ENCODE results near the gene RAB3IP. TPM values are rescaled to one million over a fixed set of nuclear protein-coding genes. Genes with fewer than 3 reads are reported as not detected.
"Not testable (repeated sequence)": the region's sequence is repeated elsewhere in the genome, so short reads cannot be mapped to it uniquely, and the experiment has no call there.

The RAB3IP gene
- total RNA-seq, 2 experiments from 2014 or later, result 19.3 to 24.0 TPM

DNA sequence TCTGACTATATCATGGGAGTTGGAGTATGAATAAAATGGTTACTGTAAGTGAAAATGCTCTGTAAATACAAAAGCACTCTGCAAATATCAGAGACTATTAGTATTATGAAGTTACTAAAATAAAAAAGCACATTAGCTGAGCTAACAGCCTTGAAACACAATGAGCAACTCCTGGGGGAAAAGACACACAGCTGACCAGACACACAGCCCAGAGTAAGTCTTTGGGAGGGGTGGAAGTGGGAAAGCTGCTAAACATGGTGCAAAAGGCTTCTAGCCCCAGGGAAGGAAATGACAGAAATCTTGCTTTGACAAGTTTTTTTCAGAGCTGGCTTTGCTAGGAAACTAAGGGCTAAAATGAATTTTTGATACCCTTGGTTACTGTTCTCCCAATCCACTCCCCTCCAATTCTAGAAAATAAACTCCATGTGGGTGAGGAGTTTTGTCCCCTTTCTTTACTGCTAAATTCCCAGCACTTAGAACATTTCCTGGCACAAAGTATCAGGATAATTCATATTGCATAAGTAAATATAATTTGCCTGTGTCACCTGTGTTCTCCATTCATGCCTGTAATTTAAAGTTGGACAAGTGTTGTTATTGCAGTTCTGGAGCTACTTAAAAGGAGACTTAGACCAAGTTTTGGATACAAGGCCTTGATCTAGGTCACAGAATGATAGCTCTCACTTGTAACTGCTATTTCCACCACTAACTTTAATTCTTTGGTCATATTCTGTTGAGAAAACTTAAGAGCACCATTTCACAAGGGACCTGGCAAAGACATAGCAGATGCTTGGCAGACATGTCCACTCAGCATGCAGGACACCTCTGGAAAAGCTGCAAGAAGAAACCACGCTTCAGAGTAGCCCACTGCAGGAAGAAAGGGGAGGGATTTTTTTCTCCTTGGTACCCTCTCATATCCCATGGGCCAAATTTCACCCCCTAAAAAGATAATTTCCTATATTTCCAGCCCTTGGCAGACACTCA, 19.0 kb upstream of the RAB3IP start:
- POLR2A ChIA-PET, result no interaction called here
- DNase-seq, result no peak
- Mint-ChIP-seq H3K27ac (no peak overlapping the region), H3K4me3 (no peak overlapping the region), H3K4me1 (no peaks in the 10 kb centered on the region), H3K9me3 (no peaks in the 10 kb centered on the region), H3K27me3 (peaks cover 27% of the 10 kb centered on the region), H3K36me3 (ENCODE audit: low read depth) (no peaks in the 10 kb centered on the region)
- CTCF ChIA-PET, result interaction anchor here (1.1 to 2.3 kb wide), 2 partner anchors 15 to 18 kb away, joined by 3 to 8 read pairs; partner anchors contain the start of gene RAB3IP

DNA sequence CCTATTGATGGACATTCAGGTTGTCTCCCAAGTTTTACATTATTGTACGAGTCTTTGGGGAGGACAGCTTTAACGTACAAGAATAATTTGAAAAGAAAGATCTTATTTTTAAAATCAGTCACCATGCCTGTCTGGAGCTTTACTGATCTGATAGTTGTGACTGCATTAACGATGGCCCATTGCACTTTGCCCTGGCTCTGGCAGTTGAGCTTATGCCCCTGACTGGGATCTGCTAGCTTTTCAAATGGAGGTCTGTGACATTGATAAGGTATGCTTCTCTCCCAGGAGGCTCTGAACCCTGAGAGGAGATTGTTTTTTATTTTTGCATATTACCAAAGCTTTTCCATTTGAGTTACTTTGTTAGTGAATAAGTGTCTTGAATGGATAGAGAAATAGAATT, 17.9 kb upstream of the RAB3IP start:
- H3K27ac Mint-ChIP-seq, result no peak overlapping the region
- H3K27me3 Mint-ChIP-seq, result peaks cover 25% of the 10 kb centered on the region
- H3K4me3 Mint-ChIP-seq, result no peak overlapping the region
- no peaks in the 10 kb centered on the region for H3K9me3 Mint-ChIP-seq
- CTCF ChIA-PET, result interaction anchor here (1.1 to 2.3 kb wide), 2 partner anchors 14 to 17 kb away, joined by 3 to 8 read pairs; partner anchors contain the start of gene RAB3IP
- no peaks in the 10 kb centered on the region for H3K36me3 Mint-ChIP-seq (ENCODE audit: low read depth)
- POLR2A ChIA-PET, result no interaction called here
- H3K4me1 Mint-ChIP-seq, result no peaks in the 10 kb centered on the region
- no peak for DNase-seq

DNA sequence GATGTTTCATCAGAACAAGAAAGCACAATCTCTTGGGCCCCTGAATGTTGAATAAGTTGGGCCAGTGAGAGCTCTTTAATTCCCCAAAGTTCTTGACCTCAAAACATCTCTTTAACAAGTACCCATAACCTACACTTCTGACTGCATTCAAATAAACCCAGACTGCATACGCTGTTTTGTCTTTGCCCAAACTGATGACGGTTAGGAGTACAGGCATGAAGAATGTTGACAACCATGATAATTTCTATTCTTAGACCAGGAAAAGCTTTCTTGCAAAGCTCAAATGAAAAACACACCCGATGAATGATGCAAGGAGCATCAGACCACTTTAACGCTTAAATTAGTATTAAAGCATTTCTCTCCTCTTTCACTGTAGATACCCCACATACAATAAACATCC, 11.7 kb upstream of the RAB3IP start:
- H3K4me1 Mint-ChIP-seq, result no peaks in the 10 kb centered on the region
- no peaks in the 10 kb centered on the region for H3K36me3 Mint-ChIP-seq (ENCODE audit: low read depth)
- H3K27me3 Mint-ChIP-seq, result peaks cover 18% of the 10 kb centered on the region
- H3K27ac Mint-ChIP-seq, result no peak overlapping the region
- CTCF ChIA-PET, result interaction anchor here (0.6 to 1.3 kb wide), 2 partner anchors 11 to 199 kb away, joined by 4 read pairs; no protein-coding TSS in a partner anchor
- H3K4me3 Mint-ChIP-seq, result no peak overlapping the region
- no peaks in the 10 kb centered on the region for H3K9me3 Mint-ChIP-seq
- POLR2A ChIA-PET, result no interaction called here
- DNase-seq, result no peak

DNA sequence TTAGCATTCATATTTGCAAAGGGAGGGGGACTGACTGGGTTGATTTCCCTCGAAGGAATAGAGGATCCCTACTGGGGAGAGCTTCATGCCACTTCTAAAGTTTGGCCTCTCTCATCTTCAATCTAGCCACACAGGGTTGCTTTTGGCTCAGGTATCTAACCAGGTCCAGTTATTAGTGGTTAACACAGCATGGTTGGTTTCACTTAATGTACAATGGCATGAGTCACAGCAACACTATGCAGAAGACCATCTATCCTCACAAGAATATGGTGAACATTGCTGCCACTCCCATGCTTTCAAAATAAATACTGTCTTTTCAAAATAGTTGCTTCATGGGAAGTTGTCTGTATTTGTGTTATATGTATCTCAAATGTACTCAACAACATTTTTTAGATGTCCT, 6.6 kb upstream of the RAB3IP start:
- H3K4me3 Mint-ChIP-seq, result no peak overlapping the region
- H3K27me3 Mint-ChIP-seq, result peaks cover 33% of the 10 kb centered on the region
- H3K9me3 Mint-ChIP-seq, result no peaks in the 10 kb centered on the region
- no peak for DNase-seq
- no peaks in the 10 kb centered on the region for H3K36me3 Mint-ChIP-seq (ENCODE audit: low read depth)
- ChIA-PET POLR2A (no interaction called here), CTCF (no interaction called here)
- H3K4me1 Mint-ChIP-seq, result no peaks in the 10 kb centered on the region
- no peak overlapping the region for H3K27ac Mint-ChIP-seq

DNA sequence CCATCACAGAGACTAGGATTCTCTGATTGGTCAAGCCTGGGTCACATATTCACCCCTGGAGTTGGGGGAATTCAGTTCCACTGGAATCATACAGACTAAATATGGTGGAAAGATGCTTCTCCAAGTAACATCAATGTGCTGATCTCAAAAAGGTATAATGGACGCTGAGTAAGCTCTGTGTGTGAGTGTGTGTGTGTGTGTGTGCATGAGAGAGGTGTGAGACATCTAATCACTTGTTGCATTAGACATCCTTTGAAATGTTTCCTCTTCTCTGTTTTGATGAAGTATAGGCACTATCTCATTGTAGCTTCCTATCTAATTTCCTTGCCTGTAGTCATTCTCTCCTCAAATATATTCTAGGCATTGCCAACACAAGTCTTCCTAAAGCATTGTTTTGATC, 5.0 kb upstream of the RAB3IP start:
- H3K4me3 Mint-ChIP-seq, result no peak overlapping the region
- H3K27me3 Mint-ChIP-seq, result peaks cover 37% of the 10 kb centered on the region
- ChIA-PET CTCF (no interaction called here), POLR2A (no interaction called here)
- H3K9me3 Mint-ChIP-seq, result no peaks in the 10 kb centered on the region
- peaks cover 4% of the 10 kb centered on the region for H3K4me1 Mint-ChIP-seq
- no peaks in the 10 kb centered on the region for H3K36me3 Mint-ChIP-seq (ENCODE audit: low read depth)
- no peak for DNase-seq
- H3K27ac Mint-ChIP-seq, result no peak overlapping the region

DNA sequence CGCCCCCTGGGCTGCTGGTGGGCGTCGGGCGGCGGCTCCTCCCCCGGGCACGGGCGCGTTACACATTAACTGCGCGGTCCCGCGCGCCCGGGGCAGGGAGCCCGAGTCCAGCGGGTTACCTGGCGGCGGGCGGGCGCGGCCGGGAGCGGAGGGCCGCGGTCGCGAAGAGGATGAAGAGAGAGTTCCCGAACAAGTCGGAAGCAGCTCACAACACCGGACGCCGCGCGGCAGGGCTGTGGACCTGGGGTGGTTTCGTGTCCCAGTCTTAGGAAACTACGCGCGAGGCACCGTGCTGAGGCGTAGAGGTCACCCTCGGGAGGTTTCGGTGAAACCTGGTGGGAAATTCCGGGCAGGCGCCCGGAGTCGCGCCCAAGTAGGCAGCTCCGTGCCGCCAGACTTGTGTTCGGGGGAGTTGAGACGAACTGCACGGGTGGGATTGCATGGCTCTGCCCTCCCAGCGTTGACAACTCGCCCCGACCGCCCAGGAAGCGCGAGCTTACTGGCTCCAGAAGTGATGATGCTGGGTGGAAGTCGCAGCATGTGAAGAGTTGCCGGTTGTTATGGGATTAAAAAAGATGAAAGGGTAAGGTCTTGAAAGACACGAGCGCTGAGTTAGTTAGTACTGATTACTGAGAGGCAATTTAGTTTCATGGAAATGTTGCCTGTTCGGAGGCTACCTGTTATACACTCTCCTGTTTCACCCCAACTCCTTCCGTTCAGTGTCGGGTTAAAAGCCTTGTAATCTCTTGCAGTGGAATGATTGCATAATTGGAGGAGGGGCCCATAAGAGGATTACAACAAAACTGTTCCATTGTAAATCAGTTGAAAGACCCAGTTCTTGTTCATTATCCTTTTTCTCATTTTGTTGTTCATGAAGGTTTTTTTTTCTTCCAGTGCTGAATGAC, 879 bp downstream of the RAB3IP start:
- Mint-ChIP-seq H3K4me3 (peak overlapping the region; percentile 84), H3K9me3 (no peaks in the 10 kb centered on the region), H3K36me3 (ENCODE audit: low read depth) (no peaks in the 10 kb centered on the region), H3K4me1 (peaks cover 21% of the 10 kb centered on the region), H3K27ac (peak overlapping the region; percentile 89), H3K27me3 (peaks cover 21% of the 10 kb centered on the region)
- ChIA-PET POLR2A (no interaction called here), CTCF (interaction anchor here (0.7 to 2.6 kb wide), 6 partner anchors 9 to 382 kb away, joined by 3 to 10 read pairs (median 4); partner anchors contain the start of gene BEST3)
- peak; percentile 71 for DNase-seq

DNA sequence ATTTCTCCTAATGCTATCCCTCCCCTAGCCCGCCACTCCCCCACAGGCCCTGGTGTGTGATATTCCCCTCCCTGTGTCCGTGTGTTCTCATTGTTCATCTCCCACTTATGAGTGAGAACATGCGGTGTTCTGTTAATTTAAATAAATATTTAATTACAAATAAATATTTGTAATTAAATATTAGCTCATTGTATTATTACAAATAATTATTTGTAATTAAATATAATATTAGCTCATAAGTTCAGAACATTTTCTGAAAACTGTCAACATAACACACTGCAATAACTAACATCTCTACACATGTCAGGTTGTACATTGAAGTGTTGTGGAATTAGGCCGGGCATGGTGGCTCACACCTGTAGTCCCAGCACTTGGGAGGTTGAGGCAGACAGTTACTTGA, 5.4 kb downstream of the RAB3IP start:
- POLR2A ChIA-PET, result no interaction called here
- H3K27ac Mint-ChIP-seq, result no peak overlapping the region
- CTCF ChIA-PET, result no interaction called here

DNA sequence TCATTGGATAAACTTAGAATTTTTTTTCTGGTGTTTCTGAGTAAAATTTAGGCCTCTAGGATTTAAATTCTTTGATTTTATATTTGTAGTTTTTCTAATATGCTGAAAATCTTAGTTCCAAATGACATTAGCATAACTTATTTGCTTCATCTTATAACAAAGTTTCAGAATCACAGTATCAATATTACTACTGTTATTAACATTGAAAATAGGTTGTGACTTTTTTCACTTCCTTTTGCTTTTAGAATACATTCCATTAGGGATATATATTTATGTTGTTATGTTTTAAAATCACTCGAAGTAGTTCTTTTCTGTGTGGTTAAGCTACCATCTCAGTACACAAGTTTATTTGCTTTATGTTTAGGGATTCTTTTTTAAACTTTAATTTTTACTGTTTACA, 12.8 kb downstream of the RAB3IP start:
- Mint-ChIP-seq H3K36me3 (ENCODE audit: low read depth) (peaks cover 15% of the 10 kb centered on the region), H3K27ac (no peak overlapping the region), H3K4me3 (no peak overlapping the region), H3K4me1 (peaks cover 3% of the 10 kb centered on the region), H3K9me3 (no peaks in the 10 kb centered on the region), H3K27me3 (no peaks in the 10 kb centered on the region)
- POLR2A ChIA-PET, result no interaction called here
- CTCF ChIA-PET, result interaction anchor here (0.9 kb wide), 1 partner anchor 12 kb away, joined by 4 read pairs; no protein-coding TSS in a partner anchor
- no peak for DNase-seq

More for the DNA sequence above, 5.4 kb downstream of the RAB3IP start:
- Mint-ChIP-seq H3K27me3 (no peaks in the 10 kb centered on the region), H3K4me1 (peaks cover 17% of the 10 kb centered on the region), H3K9me3 (no peaks in the 10 kb centered on the region), H3K4me3 (no peak overlapping the region), H3K36me3 (ENCODE audit: low read depth) (no peaks in the 10 kb centered on the region)
- no peak for DNase-seq

DNA sequence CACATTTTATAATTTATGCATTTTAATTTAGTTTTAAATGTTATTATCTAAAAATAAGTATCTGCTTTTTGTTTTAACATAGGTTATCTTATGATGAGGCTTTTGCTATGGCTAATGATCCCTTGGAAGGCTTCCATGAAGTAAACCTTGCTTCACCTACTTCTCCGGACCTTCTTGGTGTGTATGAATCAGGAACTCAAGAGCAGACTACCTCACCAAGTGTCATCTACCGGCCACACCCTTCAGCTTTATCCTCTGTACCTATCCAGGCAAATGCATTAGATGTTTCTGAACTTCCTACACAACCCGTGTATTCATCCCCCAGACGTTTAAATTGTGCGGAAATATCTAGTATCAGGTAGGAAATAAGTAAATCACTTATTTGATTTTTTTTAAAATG, 16.6 kb downstream of the RAB3IP start:
- Mint-ChIP-seq H3K36me3 (ENCODE audit: low read depth) (peaks cover 39% of the 10 kb centered on the region), H3K4me3 (no peak overlapping the region), H3K27ac (no peak overlapping the region), H3K9me3 (peaks cover 10% of the 10 kb centered on the region), H3K27me3 (no peaks in the 10 kb centered on the region), H3K4me1 (peaks cover 8% of the 10 kb centered on the region)
- ChIA-PET CTCF (no interaction called here), POLR2A (no interaction called here)
- DNase-seq, result no peak

DNA sequence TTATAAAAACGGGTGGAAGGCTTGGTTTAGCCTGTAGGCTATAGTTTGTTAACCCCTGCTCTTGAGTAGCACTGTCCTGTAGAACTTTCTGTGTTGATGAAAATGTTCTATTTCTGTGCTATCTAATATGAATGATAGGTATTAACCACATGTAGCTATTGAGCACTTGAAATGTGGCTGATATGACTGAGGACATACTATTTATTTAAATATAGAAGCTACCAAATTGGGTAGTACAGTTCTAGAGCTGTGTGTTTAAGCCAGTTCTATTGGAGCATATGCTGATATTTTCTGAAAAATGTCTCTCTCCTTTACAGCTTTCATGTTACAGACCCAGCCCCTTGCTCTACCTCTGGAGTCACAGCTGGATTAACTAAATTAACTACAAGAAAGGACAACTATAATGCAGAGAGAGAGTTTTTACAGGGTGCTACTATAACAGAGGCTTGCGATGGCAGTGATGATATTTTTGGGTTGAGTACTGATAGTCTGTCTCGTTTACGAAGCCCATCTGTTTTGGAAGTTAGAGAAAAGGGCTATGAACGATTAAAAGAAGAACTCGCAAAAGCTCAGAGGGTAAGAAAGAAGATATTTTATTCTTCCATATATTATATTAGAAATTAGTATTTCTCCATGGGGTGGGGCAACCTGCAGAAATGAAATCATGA, 17.6 kb downstream of the RAB3IP start:
- Mint-ChIP-seq H3K4me3 (no peak overlapping the region), H3K4me1 (peaks cover 5% of the 10 kb centered on the region), H3K36me3 (ENCODE audit: low read depth) (peaks cover 46% of the 10 kb centered on the region), H3K27me3 (no peaks in the 10 kb centered on the region), H3K27ac (no peak overlapping the region), H3K9me3 (peaks cover 16% of the 10 kb centered on the region)
- CTCF ChIA-PET, result interaction anchor here (0.6 to 0.9 kb wide), 2 partner anchors 18 to 619 kb away, joined by 3 read pairs; no protein-coding TSS in a partner anchor
- POLR2A ChIA-PET, result no interaction called here
- DNase-seq, result no peak

DNA sequence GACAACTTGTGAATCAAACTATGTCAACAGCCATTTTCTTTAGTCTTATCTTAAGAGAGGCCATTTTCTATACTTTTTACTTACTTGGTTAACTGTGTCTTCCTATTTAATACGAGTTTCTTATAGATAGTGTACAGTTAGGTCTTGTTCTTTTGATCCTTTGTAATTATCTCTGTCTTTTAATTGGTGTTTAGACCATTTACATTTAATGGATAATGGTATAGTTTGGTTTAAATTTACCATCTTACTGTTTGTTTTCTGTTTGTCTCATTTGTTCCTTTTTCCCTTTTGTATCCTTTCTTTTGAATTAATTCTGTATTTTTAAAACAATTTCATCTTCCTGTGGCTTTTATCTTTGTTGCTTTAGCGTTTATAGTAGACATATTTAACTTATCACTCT, 19.4 kb downstream of the RAB3IP start:
- Mint-ChIP-seq H3K27ac (no peak overlapping the region), H3K36me3 (ENCODE audit: low read depth) (peaks cover 54% of the 10 kb centered on the region), H3K9me3 (peaks cover 16% of the 10 kb centered on the region), H3K4me1 (peaks cover 5% of the 10 kb centered on the region), H3K27me3 (no peaks in the 10 kb centered on the region), H3K4me3 (no peak overlapping the region)
- ChIA-PET CTCF (no interaction called here), POLR2A (no interaction called here)
- no peak for DNase-seq

DNA sequence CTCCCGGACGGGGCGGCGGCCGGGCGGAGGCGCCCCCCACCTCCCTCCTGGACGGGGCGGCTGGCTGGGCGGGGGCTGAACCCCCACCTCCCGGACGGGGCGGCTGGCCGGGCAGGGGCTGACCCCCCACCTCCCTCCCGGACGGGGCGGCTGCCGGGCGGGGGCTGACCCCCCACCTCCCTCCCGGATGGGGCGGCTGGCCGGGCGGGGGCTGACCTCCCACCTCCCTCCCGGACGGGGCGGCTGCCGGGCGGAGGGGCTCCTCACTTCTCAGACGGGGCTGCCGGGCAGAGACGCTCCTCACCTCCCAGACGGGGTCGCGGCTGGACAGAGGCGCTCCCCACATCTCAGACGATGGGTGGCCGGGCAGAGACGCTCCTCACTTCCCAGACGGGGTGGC, 20.9 kb downstream of the RAB3IP start:
- CTCF ChIA-PET, DNase-seq, H3K27ac Mint-ChIP-seq, H3K27me3 Mint-ChIP-seq, POLR2A ChIA-PET, H3K4me3 Mint-ChIP-seq, H3K4me1 Mint-ChIP-seq: not testable (repeated sequence)
- Mint-ChIP-seq H3K36me3 (ENCODE audit: low read depth) (peaks cover 60% of the 10 kb centered on the region), H3K9me3 (peaks cover 22% of the 10 kb centered on the region)

Data from activated CD4-positive, alpha-beta T cell treated with anti-CD3 and anti-CD28 coated beads, Interleukin-2, amount 10 ng/mL, durations not matched to agents 7 days and 5 days (primary cell).